Epithelial cell of esophagus (primary cell): ENCODE measurements around the gene KCNA4.
"Not testable (repeated sequence)": the region's sequence is repeated elsewhere in the genome, so short reads cannot be mapped to it uniquely, and the experiment has no call there.

Source experiments
- DNase-seq: peaks from one replicate; pipeline ENCODE4 v3.0.0; 2010; ENCODE audit warnings: low read depth
- H3K4me3 ChIP-seq: 2 replicates; pipeline ENCODE4 v1.5.1; 2011; ENCODE audit warnings: mild to moderate bottlenecking, low read length, control low read depth
- TF ChIP-seq, protein P1 (sequence below): IDR thresholded peaks from 2 replicates; pipeline ENCODE4 v1.5.1; 2011; ENCODE audit warnings: low read depth, mild to moderate bottlenecking, low read length, control low read depth, inconsistent platforms; ENCODE audit not compliant: insufficient read depth; ENCODE audit errors: missing control alignments

The KCNA4 gene

DNA sequence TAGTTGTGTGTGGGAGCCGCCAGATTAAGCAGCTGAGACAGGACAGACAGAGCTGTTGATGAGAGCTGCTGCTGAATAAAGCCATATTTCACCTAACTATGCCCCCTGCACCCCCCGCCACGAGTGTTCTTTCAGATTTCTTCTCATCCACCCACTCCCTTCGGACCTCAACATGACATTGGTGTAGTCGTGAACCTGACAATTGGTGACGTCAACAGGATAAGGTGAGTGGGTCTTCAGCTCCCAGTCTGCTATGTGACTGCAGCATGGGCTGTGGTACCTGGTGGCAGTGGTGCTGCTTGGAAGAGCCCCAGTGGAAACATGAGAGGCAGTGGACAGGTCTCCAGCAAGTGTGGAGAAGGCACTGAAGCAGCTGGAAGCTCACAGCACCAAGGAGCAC, 28.3 kb upstream of the KCNA4 start:
- TF ChIP-seq, protein P1, sequence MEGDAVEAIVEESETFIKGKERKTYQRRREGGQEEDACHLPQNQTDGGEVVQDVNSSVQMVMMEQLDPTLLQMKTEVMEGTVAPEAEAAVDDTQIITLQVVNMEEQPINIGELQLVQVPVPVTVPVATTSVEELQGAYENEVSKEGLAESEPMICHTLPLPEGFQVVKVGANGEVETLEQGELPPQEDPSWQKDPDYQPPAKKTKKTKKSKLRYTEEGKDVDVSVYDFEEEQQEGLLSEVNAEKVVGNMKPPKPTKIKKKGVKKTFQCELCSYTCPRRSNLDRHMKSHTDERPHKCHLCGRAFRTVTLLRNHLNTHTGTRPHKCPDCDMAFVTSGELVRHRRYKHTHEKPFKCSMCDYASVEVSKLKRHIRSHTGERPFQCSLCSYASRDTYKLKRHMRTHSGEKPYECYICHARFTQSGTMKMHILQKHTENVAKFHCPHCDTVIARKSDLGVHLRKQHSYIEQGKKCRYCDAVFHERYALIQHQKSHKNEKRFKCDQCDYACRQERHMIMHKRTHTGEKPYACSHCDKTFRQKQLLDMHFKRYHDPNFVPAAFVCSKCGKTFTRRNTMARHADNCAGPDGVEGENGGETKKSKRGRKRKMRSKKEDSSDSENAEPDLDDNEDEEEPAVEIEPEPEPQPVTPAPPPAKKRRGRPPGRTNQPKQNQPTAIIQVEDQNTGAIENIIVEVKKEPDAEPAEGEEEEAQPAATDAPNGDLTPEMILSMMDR: no peak
- no peak for DNase-seq
- no peak overlapping the region for H3K4me3 ChIP-seq

DNA sequence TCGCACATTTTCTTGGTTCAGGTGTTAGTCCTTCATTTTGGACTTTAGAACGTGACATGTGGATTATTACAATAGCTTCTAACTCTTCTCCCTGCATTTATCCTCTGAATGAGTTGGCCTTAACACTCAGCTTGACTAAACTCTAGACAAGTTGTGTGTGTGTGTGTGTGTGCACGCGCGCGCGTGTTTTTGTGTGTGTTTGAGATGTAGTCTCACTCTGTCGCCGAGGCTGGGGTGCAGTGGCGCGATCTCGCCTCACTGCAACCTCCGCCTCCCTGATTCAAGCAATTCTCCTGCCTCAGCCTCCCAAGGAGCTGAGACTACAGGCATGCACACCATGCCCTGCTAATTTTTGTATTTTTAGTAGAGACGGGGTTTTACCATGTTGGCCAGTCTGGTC, 24.3 kb upstream of the KCNA4 start:
- H3K4me3 ChIP-seq: no peak overlapping the region
- TF ChIP-seq, protein P1: no peak
- DNase-seq: no peak

DNA sequence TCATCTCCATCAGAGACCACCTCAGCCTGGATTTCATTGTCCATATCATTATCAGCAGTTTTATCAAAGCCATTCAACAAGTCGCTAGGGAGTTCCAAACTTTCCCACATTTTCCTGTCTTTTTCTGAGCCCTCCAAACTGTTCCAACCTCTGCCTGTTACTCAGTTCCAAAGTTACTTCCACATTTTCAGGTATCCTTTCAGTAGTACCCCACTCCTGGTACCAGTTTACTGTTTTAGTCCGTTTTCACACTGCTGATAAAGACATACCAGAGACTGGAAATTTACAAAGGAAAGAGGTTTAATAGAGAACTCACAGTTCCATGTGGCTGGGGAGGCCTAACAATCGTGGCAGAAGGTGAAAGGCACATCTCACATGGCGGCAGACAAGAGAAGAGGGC, 17.9 kb upstream of the KCNA4 start:
- H3K4me3 ChIP-seq, DNase-seq: not testable (repeated sequence)

DNA sequence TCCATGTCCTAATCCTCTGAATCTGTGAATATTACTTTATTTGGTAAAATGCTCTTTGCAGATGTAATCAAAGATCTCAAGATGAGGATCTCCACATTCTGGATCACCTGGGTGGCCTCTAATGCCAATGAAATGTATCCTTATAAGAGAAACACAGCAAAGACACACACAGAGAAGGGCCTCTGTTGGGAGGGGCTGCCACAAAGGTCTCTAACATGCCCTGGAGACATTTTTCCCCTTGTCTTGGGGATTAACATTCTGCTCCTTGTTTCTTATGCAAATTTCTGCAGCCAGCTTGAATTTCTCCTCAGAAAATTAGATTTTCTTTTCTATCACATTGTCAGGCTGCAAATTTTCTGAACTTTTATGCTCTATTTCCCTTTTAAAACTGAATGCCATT, 17.3 kb upstream of the KCNA4 start:
- DNase-seq, H3K4me3 ChIP-seq: not testable (repeated sequence)

DNA sequence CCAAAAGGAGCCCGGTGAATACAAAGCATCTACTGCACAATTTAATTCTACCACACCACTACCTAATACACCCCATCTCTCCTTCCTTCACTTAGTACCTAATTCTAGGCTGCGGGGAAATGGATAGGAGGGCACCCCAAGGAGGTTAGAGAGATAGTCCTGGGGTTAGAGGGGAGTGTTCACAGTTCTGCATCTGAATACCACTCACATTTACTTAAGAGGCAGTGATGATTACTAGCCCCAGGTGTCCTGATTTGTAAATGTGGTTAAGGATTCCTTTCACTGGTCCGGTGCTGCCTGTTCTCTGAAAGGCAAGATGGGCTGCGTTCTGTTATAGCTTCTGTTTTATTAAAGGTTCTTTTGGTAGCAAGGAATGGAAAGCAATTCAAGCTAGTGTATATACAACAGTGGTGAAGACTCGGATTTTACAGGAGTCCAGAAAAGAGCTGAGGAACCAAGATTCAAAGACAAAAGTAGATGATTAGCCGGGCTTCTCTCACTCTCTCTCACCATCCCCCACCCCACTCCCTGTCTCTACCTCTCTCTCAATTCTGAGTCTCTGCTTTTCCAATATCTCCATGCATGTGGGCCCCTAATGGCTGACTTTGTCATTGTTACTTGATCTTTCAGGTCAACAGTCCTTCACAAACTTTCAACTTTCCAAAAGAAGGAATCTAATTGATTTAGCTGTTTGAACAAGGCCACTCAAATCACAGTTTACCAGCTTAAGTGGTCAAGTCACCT, 8.7 kb upstream of the KCNA4 start:
- TF ChIP-seq, protein P1: no peak
- no peak overlapping the region for H3K4me3 ChIP-seq
- no peak for DNase-seq

DNA sequence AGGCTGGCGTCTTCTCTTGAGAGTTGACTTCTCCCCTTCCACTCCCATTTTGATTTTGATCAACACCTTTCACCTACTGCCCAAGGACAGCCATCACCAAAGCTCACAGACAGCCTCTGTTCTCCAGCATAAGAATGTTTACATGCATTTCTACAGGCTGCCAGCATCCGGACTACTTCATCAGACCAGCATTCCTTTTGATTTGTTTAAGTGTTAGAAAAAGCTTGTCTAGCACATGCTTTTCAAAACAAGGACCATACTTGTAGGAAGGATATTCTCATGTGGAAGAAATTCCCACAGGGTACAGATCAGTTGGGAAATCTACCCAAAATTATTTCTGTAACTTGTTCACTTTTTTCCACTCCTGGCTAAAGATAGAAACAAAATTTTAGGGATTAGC, 6.2 kb upstream of the KCNA4 start:
- DNase-seq: no peak
- H3K4me3 ChIP-seq: no peak overlapping the region
- TF ChIP-seq, protein P1: no peak

DNA sequence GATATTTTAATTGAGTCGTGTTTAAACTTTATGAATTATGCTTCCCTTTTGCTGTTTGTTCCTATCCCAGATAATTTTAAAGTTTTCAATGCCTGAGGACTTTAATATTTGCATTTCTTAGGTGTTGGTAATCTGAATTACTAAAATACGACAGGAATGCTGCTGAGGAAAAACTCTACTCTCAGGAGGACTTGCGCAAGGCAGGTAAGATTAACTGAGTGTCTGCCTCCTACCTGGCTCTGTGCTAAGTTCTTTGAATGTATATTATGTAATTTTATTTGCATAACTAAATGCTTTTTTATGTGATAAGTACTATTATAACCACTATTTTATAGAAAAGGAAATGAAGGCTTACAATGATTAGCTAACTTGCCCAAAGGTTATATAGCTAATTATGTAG, 2.7 kb upstream of the KCNA4 start:
- no peak overlapping the region for H3K4me3 ChIP-seq
- DNase-seq: no peak
- TF ChIP-seq, protein P1: no peak

DNA sequence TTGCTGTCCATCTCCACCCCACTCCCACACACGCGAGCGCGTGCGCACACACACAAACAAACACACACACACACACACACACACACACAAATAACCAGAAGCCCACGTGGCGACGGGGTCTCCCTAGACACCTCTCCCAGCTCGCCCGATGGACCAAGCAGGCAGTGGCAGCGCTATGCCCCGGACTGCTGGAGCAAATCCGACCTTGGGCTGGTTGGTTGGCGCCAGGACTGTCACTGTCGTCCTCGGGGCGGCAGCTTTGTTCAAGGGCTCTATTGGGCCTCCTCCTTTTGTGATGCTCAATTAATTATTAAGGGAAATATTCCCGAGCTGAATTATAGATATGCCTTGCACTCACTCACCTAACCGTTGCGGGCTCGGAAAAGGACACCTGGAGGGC, 1.7 kb upstream of the KCNA4 start:
- TF ChIP-seq, protein P1: no peak
- no peak for DNase-seq
- H3K4me3 ChIP-seq: no peak overlapping the region
